Measurements from ENCODE around the gene PNRC1. TPM values are rescaled to one million over a fixed set of nuclear protein-coding genes. Genes with fewer than 3 reads are reported as not detected.
A peak's percentile ranks its signal among the peaks of the same experiment; 100 is the strongest.

PNRC1 gene
- total and polyA plus RNA-seq, 2 of the 4 experiments (the other 2 are of a cell fraction), result 6.5 to 8.1 TPM

DNA sequence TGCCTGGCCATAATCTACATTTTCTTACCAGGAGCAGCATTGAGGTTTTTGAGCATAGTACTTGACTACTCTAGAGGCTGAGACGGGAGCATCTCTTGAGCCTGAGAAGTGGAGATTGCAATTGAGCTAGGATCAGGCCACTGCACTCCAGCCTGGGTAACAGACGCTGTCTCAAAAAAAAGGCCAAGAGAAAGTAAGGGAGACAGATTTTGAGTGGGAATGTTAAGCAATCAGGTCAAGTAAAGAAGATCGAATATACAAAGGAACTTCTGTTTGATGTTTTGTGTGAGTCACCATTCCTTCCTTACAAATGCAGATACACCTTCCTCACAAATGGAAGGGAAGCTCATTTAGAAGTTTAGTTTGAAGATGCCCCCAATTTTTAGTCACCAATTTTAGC is 4.4 kb downstream of the PNRC1 start:
- H3K36me3 ChIP-seq (ENCODE audit: control insufficient read depth, insufficient read depth, low read length), result peaks cover 16% of the 10 kb centered on the region
- no peak overlapping the region for H3K56ac ChIP-seq (ENCODE audit: extremely low read depth, insufficient read depth, low read length)
- 85% methylated on average over 2 of the region's 3 CpGs; no CpG with 5 or more reads in 1 of the 2 experiments for WGBS, 2 experiments (ENCODE audit: extremely low coverage in 2 of 2, insufficient read length in 1 of 2)
- no peak overlapping the region for H3K27ac ChIP-seq (ENCODE audit: insufficient read depth, low read length)
- H2BK120ac ChIP-seq (ENCODE audit: low read depth, low read length), result no peak overlapping the region
- no peak overlapping the region for H2BK15ac ChIP-seq (ENCODE audit: low read depth, low read length)
- H3K9me1 ChIP-seq (ENCODE audit: insufficient read depth, low read length), result peaks cover 3% of the 10 kb centered on the region; the same call in 1 of the 2 replicates
- H4K20me1 ChIP-seq (ENCODE audit: insufficient read depth, low read length), result peaks cover 53% of the 10 kb centered on the region
- no peaks in the 10 kb centered on the region for H3K27me3 ChIP-seq (ENCODE audit: control insufficient read depth, insufficient read depth, low read length)
- no peak overlapping the region for H4K91ac ChIP-seq (ENCODE audit: insufficient read depth, low read depth, low read length)
- in situ Hi-C loops (cut with MboI; ENCODE audit: low sequenced_read_pairs) (no loop called here), dilution Hi-C loops (cut with HindIII; ENCODE audit: low sequenced_read_pairs, unreplicated experiment) (no loop called here), intact Hi-C loops (cut with micrococcal nuclease) (loop anchor here (5.0 kb wide), 2 partner anchors 267 to 1928 kb away; partner anchors contain the start of genes UBE2J1 and ZNF292)
- H3K4me2 ChIP-seq (ENCODE audit: low read depth, low read length), result peak overlapping the region; percentile 61
- H3K23ac ChIP-seq (ENCODE audit: low read depth, low read length), result no peak overlapping the region
- no peak for ATAC-seq (ENCODE audit: low read depth)
- peaks cover 4% of the 10 kb centered on the region for H3K4me1 ChIP-seq (ENCODE audit: control insufficient read depth, insufficient read depth, low read length)
- ChIA-PET POLR2A (ENCODE audit: unreplicated experiment) (interaction anchor here (0.6 kb wide), 1 partner anchor 552 kb away, joined by 3 read pairs; no protein-coding TSS in a partner anchor), CTCF (interaction anchor here (1.0 to 2.8 kb wide), 2 partner anchors 37 to 102 kb away, joined by 3 to 7 read pairs; no protein-coding TSS in a partner anchor)
- no peak overlapping the region for H3K14ac ChIP-seq (replicated peaks; ENCODE audit: low read depth, low read length)
- H3K18ac ChIP-seq (ENCODE audit: low read depth, low read length), result no peak overlapping the region
- no TSS peak for BruUV-seq (replicated peaks)
- no peak overlapping the region for H2BK5ac ChIP-seq (ENCODE audit: low read depth, low read length, poor library complexity, severe bottlenecking)
- no peak overlapping the region for H4K8ac ChIP-seq (ENCODE audit: low read depth in 2 of 2, low read length in 2 of 2)
- no peak overlapping the region for H2AFZ ChIP-seq (replicated peaks; ENCODE audit: low read length, poor library complexity)
- DNase-seq, result peak; percentile 24
- no peak overlapping the region for H3K4ac ChIP-seq (ENCODE audit: low read depth, low read length)
- H3K79me1 ChIP-seq (ENCODE audit: low read depth in 1 of 2, low read length in 2 of 2), result peaks cover 3 to 46% of the 10 kb centered on the region in 2 experiments
- no peak overlapping the region for H4K5ac ChIP-seq (ENCODE audit: low read depth, low read length)
- H3K9me3 ChIP-seq (ENCODE audit: control insufficient read depth, insufficient read depth, low read length), result no peaks in the 10 kb centered on the region
- no peak overlapping the region for H3K9ac ChIP-seq (ENCODE audit: low read depth, low read length)
- TF ChIP-seq RAD21 (IDR thresholded peaks at IDR 0.05; ENCODE audit: low read length) (no peak), BHLHE40 (IDR thresholded peaks at IDR 0.05; ENCODE audit: low read depth, low read length) (no peak), CEBPB (IDR thresholded peaks at IDR 0.05; ENCODE audit: low read depth, low read length) (peak; percentile 44; the same call in 1 of the 2 replicates), FOS (IDR thresholded peaks at IDR 0.05; ENCODE audit: low read depth, low read length) (no peak)
- TF ChIP-seq, protein P1, sequence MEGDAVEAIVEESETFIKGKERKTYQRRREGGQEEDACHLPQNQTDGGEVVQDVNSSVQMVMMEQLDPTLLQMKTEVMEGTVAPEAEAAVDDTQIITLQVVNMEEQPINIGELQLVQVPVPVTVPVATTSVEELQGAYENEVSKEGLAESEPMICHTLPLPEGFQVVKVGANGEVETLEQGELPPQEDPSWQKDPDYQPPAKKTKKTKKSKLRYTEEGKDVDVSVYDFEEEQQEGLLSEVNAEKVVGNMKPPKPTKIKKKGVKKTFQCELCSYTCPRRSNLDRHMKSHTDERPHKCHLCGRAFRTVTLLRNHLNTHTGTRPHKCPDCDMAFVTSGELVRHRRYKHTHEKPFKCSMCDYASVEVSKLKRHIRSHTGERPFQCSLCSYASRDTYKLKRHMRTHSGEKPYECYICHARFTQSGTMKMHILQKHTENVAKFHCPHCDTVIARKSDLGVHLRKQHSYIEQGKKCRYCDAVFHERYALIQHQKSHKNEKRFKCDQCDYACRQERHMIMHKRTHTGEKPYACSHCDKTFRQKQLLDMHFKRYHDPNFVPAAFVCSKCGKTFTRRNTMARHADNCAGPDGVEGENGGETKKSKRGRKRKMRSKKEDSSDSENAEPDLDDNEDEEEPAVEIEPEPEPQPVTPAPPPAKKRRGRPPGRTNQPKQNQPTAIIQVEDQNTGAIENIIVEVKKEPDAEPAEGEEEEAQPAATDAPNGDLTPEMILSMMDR (conservative IDR thresholded peaks at IDR 0.05; ENCODE audit: low read depth, low read length), result no peak
- H2AK9ac ChIP-seq (replicated peaks; ENCODE audit: low read depth, low read length, poor library complexity), result no peak overlapping the region
- H2AK5ac ChIP-seq (ENCODE audit: low read depth, low read length), result no peak overlapping the region
- H2BK20ac ChIP-seq (ENCODE audit: low read depth, low read length), result no peak overlapping the region
- H3K4me3 ChIP-seq (ENCODE audit: insufficient read depth, low read depth, low read length), result no peak overlapping the region

All from IMR-90 (cell line).